ENCODE results near the gene COMMD2. TPM values are rescaled to one million over a fixed set of nuclear protein-coding genes. Genes with fewer than 3 reads are reported as not detected.

Gene COMMD2
- total RNA-seq, 2 experiments from 2014 or later, result 42.0 to 46.8 TPM

DNA sequence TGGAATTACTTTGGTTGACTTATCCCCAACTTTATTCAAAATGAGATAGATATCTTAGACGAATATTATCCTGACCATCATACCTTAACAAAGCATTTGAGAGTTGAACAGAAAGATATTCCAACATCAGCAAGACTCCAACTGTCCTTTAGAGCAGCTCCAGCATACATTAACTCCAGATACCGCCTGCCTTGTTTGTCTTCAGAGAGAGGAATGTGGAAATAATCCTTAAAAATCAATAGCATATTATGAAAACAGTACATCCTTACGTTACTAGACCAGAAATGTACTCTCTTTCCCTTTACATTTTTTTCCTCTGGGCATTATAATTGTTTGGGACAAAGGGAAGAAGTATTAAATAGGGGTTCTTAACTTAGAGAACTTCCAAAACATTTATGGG, 38.4 kb upstream of the COMMD2 start:
- ATAC-seq (ENCODE audit: poor library complexity) (no peak), DNase-seq (no peak)
- Mint-ChIP-seq H3K9me3 (no peaks in the 10 kb centered on the region), H3K4me3 (no peak overlapping the region), H3K27ac (no peak overlapping the region), H3K4me1 (ENCODE audit: low read depth) (no peaks in the 10 kb centered on the region), H3K27me3 (peaks cover 52% of the 10 kb centered on the region), H3K36me3 (ENCODE audit: low read depth) (no peaks in the 10 kb centered on the region)
- Histone ChIP-seq H3K9me3 (ENCODE audit: control insufficient read depth in 1 of 2, insufficient read depth in 1 of 2, low read length in 2 of 2) (no peaks in the 10 kb centered on the region), H3K4me1 (ENCODE audit: insufficient read depth, low read length) (no peaks in the 10 kb centered on the region), H3K4me3 (ENCODE audit: low read length) (no peak overlapping the region), H3K27me3 (ENCODE audit: control insufficient read depth in 1 of 2, insufficient read depth in 2 of 2, low read length in 2 of 2) (peaks cover 9 to 28% of the 10 kb centered on the region in 2 experiments), H3K36me3 (ENCODE audit: insufficient read depth, low read length) (no peaks in the 10 kb centered on the region), H3K27ac (ENCODE audit: low read depth in 1 of 2, low read length in 2 of 2) (no peak overlapping the region)
- CTCF ChIA-PET, result no interaction called here
- TF ChIP-seq, protein P1, sequence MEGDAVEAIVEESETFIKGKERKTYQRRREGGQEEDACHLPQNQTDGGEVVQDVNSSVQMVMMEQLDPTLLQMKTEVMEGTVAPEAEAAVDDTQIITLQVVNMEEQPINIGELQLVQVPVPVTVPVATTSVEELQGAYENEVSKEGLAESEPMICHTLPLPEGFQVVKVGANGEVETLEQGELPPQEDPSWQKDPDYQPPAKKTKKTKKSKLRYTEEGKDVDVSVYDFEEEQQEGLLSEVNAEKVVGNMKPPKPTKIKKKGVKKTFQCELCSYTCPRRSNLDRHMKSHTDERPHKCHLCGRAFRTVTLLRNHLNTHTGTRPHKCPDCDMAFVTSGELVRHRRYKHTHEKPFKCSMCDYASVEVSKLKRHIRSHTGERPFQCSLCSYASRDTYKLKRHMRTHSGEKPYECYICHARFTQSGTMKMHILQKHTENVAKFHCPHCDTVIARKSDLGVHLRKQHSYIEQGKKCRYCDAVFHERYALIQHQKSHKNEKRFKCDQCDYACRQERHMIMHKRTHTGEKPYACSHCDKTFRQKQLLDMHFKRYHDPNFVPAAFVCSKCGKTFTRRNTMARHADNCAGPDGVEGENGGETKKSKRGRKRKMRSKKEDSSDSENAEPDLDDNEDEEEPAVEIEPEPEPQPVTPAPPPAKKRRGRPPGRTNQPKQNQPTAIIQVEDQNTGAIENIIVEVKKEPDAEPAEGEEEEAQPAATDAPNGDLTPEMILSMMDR (IDR thresholded peaks at IDR 0.05), result no peak
- POLR2A ChIA-PET, result no interaction called here
- intact Hi-C loops (cut with DNase I, micrococcal nuclease), result no loop called here

DNA sequence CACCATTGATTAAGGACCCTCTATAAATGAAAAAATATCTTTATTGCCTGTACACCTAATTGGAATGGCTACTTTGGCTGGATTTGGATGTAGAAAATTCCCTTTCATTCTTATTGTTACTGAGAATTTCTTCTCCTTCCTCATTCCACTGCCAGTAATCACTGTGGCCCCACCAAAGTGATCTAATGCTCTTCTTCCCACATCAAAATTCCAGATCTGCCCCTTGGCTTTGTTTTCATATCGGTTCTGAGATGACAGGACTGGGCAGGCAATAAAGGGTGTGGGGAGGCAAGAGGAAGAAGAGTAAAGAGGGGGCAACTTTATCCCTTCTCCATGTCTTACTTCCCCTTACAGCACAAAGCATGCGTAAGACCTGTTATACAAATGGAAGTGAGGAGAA, 38.0 kb upstream of the COMMD2 start:
- Mint-ChIP-seq H3K36me3 (ENCODE audit: low read depth) (no peaks in the 10 kb centered on the region), H3K9me3 (no peaks in the 10 kb centered on the region), H3K27ac (no peak overlapping the region), H3K27me3 (peaks cover 52% of the 10 kb centered on the region), H3K4me1 (ENCODE audit: low read depth) (no peaks in the 10 kb centered on the region), H3K4me3 (no peak overlapping the region)
- DNase-seq (no peak), ATAC-seq (ENCODE audit: poor library complexity) (no peak)
- Histone ChIP-seq H3K36me3 (ENCODE audit: insufficient read depth, low read length) (no peaks in the 10 kb centered on the region), H3K27ac (ENCODE audit: low read depth in 1 of 2, low read length in 2 of 2) (no peak overlapping the region), H3K4me3 (ENCODE audit: low read length) (no peak overlapping the region), H3K9me3 (ENCODE audit: control insufficient read depth in 1 of 2, insufficient read depth in 1 of 2, low read length in 2 of 2) (no peaks in the 10 kb centered on the region), H3K27me3 (ENCODE audit: control insufficient read depth in 1 of 2, insufficient read depth in 2 of 2, low read length in 2 of 2) (peaks cover 9 to 28% of the 10 kb centered on the region in 2 experiments), H3K4me1 (ENCODE audit: insufficient read depth, low read length) (no peaks in the 10 kb centered on the region)
- CTCF ChIA-PET, result no interaction called here
- TF ChIP-seq, protein P1 (IDR thresholded peaks at IDR 0.05), result no peak
- POLR2A ChIA-PET, result no interaction called here
- intact Hi-C loops (cut with DNase I, micrococcal nuclease), result no loop called here

GRCh38 chr3:149784064-149784704, 31.9 kb upstream of the COMMD2 start:
- TF ChIP-seq, protein P1 (IDR thresholded peaks at IDR 0.05), result no peak
- Histone ChIP-seq H3K36me3 (ENCODE audit: insufficient read depth, low read length) (no peaks in the 10 kb centered on the region), H3K27ac (ENCODE audit: low read depth in 1 of 2, low read length in 2 of 2) (no peak overlapping the region), H3K4me1 (ENCODE audit: insufficient read depth, low read length) (no peaks in the 10 kb centered on the region), H3K9me3 (ENCODE audit: control insufficient read depth in 1 of 2, insufficient read depth in 1 of 2, low read length in 2 of 2) (no peaks in the 10 kb centered on the region), H3K4me3 (ENCODE audit: low read length) (no peak overlapping the region), H3K27me3 (ENCODE audit: control insufficient read depth in 1 of 2, insufficient read depth in 2 of 2, low read length in 2 of 2) (peaks cover 0 to 6% of the 10 kb centered on the region in 2 experiments)
- intact Hi-C loops (cut with DNase I, micrococcal nuclease), result no loop called here
- DNase-seq, result no peak
- CTCF ChIA-PET, result no interaction called here
- POLR2A ChIA-PET, result no interaction called here
- Mint-ChIP-seq H3K27ac (no peak overlapping the region), H3K4me1 (ENCODE audit: low read depth) (no peaks in the 10 kb centered on the region), H3K27me3 (peaks cover 25% of the 10 kb centered on the region), H3K4me3 (no peak overlapping the region), H3K9me3 (no peaks in the 10 kb centered on the region), H3K36me3 (ENCODE audit: low read depth) (no peaks in the 10 kb centered on the region)
- ATAC-seq (ENCODE audit: poor library complexity), result no peak
